IPS-18c (cell line): Measurements from ENCODE around the gene BBS5.
"Not testable (repeated sequence)": the region's sequence is repeated elsewhere in the genome, so short reads cannot be mapped to it uniquely, and the experiment has no call there.

Source experiments
- H3K4me3 ChIP-seq: 2 replicates; pipeline ENCODE4 v1.7.0; 2013; ENCODE audit warnings: low read depth, mild to moderate bottlenecking, low read length, moderate library complexity; ENCODE audit not compliant: insufficient read depth
- H3K9me3 ChIP-seq: one replicate; pipeline ENCODE4 v1.6.1; 2013; ENCODE audit warnings: mild to moderate bottlenecking, low read length, moderate library complexity; ENCODE audit not compliant: control insufficient read depth, insufficient read depth

Gene BBS5

GRCh38 chr2:169513926-169514325 is 34.6 kb downstream of the BBS5 start:
- Histone ChIP-seq H3K4me3 (no peak overlapping the region), H3K9me3 (no peaks in the 10 kb centered on the region)

DNA sequence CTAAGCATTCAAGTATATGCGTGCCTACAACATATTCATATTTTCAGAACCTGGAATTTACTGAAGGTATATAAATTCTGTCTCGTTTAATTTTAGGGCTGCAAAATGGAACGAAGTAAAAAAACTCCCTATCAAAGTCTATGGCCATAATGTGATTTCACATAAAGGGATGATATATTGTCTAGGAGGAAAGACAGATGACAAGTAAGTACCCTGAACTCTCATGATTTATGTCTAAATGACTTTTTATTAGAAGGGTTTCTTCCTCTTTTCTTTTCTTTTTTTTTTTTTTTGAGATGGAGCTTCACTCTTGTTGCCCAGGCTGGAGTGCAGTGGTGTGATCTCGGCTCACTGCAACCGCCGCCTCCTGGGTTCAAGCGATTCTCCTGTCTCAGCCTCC is 35.5 kb downstream of the BBS5 start:
- not testable (repeated sequence) for H3K9me3 ChIP-seq, H3K4me3 ChIP-seq

- H3K9me3 ChIP-seq, H3K4me3 ChIP-seq: not testable (repeated sequence)
Observed at GRCh38 chr2:169516488-169516995, 37.2 kb downstream of the BBS5 start.

GRCh38 chr2:169520896-169521295 is 41.6 kb downstream of the BBS5 start:
- H3K9me3 ChIP-seq, result no peaks in the 10 kb centered on the region
- no peak overlapping the region for H3K4me3 ChIP-seq

DNA sequence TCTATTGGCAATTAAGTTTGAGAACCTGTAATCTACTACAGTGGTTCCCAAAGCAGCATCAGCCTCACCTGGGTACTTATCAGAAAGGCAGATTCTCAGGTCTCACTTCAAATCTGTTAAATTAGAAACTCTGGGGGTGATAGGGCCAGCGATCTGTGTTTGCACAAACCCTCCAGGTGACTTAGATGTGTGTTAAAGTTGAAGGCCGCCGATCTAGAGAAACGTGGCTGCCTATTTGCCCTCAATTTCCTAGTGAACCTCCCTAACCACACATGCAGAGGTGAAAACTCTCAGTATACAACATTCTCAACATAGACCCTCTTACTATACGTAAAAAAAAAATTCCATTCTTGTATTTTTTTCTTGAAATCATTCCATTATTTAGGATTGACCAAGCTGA is 44.4 kb downstream of the BBS5 start:
- Histone ChIP-seq H3K4me3 (no peak overlapping the region), H3K9me3 (no peaks in the 10 kb centered on the region)

DNA sequence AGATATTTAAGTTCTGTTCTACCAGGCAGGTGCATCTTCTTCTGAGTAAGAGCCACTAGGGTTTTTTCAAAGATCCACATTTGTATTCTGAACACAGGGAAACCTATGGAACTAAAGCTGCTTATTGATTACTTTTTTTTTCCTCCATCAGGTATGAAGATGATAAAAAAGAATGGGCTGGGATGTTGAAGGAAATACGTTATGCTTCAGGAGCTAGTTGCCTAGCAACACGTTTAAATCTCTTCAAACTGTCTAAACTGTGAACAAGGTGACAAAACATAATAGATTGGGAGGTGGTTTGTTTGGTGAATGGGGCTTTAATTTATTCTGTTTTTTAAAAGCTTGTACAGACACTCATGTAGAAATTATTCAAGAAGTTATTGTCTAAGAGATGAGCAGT is 46.1 kb downstream of the BBS5 start:
- H3K4me3 ChIP-seq, result no peak overlapping the region
- no peaks in the 10 kb centered on the region for H3K9me3 ChIP-seq

- Histone ChIP-seq H3K9me3 (no peaks in the 10 kb centered on the region), H3K4me3 (no peak overlapping the region)
Observed at GRCh38 chr2:169526451-169526850, 47.2 kb downstream of the BBS5 start.

- Histone ChIP-seq H3K4me3 (no peak overlapping the region), H3K9me3 (no peaks in the 10 kb centered on the region)
Observed at GRCh38 chr2:169528271-169528701, 49.0 kb downstream of the BBS5 start.

GRCh38 chr2:169539460-169539859 is 60.2 kb downstream of the BBS5 start:
- H3K9me3 ChIP-seq, H3K4me3 ChIP-seq: not testable (repeated sequence)

DNA sequence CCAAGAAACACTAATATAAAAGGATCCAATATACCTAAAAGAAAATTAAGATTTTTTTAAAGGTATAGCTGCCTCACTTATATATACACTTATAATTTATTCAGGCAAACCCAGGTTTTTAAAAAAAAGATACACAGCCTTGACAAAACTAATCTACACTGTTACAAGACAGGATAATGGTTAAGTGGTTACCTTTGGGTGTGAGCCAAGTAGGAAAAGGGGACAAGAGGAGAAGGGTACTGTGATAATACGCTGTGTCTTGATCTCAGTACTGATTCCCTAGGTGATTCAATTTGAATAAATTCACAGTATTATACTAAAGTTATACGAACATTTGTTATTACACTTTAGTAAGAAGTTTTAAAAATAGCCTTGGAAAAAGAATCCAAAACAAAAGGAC is 60.9 kb downstream of the BBS5 start:
- H3K9me3 ChIP-seq, result no peaks in the 10 kb centered on the region
- H3K4me3 ChIP-seq, result no peak overlapping the region

- Histone ChIP-seq H3K4me3 (no peak overlapping the region), H3K9me3 (no peaks in the 10 kb centered on the region)
Observed at GRCh38 chr2:169542433-169542832, 63.1 kb downstream of the BBS5 start.

DNA sequence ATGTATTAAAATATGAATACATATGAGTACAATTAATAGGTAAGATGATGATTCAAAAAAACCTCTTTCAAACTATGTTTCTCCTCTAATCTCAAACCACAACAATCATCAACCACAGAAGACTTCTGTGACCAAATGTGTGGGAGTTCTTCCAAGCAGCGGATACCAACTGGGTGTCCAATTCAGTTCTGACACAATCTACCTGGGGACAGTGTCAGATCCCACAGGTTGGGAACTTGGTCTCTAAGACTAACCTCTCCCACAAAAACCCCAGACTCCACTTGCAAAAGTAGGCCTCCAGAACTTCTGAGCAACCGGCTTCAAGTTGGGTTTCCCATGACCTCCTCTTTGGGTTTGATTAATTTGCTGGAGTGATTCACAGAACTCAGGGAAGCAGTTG is 67.5 kb downstream of the BBS5 start:
- Histone ChIP-seq H3K4me3 (no peak overlapping the region), H3K9me3 (peaks cover 2% of the 10 kb centered on the region)
